ENCODE results near the gene ZFR.
"Not testable (repeated sequence)": the region's sequence is repeated elsewhere in the genome, so short reads cannot be mapped to it uniquely, and the experiment has no call there.

The ZFR gene

GRCh38 chr5:32357658-32358057, 86.9 kb downstream of the ZFR start:
- DNase-seq (ENCODE audit: low spot score) = no peak

DNA sequence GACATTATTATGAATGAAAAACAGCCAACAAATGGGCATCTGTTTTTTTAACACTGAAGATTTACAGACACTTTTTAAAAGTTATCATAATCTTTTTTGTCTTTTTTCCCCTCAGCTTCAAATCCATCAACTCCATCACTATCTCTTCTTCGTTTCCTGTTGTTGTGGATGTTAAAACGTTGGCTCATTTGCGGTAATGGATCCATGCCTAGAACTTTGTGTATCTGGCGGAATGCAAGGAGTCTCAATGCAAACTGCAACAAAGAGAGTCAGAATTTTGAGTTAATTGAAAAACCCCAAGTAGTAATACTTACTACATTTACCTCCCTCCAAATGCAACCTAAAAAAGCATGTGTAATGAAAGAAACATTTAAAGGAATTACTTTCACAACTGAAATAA, 88.9 kb downstream of the ZFR start:
- DNase-seq (ENCODE audit: low spot score) = no peak

GRCh38 chr5:32353420-32353819, 91.1 kb downstream of the ZFR start:
- no peak for DNase-seq (ENCODE audit: low spot score)

DNA sequence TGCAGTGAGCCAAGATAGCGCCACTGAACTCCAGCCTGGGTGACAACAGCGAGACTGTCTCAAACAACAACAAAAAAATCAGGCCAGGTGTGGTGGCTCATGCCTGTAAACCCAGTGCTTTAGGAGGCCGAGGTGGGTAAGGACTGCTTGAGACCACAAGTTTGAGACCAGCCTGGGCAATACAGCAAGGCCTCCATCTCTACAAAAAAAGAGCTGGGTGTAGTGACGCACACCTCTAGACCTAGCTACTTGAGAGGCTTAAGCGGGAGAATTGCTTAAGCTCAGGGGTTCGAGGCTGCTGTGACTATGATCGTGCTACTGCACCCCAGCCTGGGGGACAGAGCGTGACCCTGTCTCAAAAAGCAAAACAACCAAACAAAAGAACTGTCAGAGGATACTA, 91.9 kb downstream of the ZFR start:
- DNase-seq (ENCODE audit: low spot score) = no peak

DNA sequence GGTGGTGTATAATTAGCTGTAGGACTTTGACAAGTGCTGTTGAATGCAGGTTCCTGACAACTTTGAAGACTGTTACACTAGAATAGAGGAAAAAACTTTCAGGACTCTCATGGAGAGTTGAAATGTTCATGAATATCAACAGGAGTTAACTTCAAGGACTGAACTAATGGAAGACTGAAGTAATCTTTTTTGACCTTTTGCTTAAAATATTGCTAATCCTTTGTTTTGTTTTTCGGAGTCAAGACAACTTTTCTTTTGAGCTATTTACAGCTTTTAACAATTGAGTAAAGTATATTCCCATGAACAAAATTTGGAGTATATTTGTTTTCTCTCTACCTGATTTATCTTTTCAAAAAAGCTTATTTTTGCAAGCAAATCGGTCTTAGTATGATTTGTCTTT, 97.7 kb downstream of the ZFR start:
- no peak for DNase-seq (ENCODE audit: low spot score)

DNA sequence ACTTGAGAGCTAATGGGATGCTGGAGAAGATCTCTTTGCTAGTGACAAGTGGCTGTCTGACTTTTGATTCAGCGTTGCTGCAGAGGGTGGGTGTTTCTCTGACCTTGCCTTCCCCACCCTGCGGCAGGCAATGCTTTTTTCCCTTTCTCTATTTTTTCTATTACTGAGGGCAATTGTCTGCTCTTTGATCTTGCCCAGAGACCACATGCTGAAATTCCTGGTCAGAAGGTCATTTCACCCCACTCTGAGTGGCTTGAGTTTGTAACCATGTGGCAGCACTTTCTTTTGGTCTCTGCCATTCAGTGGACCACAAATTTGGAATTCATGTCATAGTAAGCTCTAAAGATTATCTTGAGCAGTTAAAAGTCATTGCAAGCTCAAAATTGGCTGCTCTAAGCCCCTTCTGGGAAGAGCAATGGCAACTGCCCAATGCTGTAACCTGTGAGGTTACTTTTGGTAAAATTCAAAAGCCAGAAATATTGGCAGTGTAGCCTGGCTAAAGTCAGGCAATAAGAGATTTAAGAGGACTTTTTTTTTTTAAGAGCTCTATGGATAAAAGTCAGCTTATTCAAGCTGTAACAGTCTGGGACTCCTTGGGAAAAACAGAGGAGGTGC, 101.4 kb downstream of the ZFR start:
- DNase-seq (ENCODE audit: low spot score) = no peak

GRCh38 chr5:32342656-32343055, 101.9 kb downstream of the ZFR start:
- DNase-seq (ENCODE audit: low spot score) = no peak

GRCh38 chr5:32339878-32340277, 104.7 kb downstream of the ZFR start:
- no peak for DNase-seq (ENCODE audit: low spot score)

GRCh38 chr5:32339198-32339597, 105.3 kb downstream of the ZFR start:
- DNase-seq (ENCODE audit: low spot score) = no peak

GRCh38 chr5:32332966-32333365, 111.6 kb downstream of the ZFR start:
- DNase-seq (ENCODE audit: low spot score) = no peak

GRCh38 chr5:32332361-32332760, 112.2 kb downstream of the ZFR start:
- DNase-seq (ENCODE audit: low spot score) = no peak

DNA sequence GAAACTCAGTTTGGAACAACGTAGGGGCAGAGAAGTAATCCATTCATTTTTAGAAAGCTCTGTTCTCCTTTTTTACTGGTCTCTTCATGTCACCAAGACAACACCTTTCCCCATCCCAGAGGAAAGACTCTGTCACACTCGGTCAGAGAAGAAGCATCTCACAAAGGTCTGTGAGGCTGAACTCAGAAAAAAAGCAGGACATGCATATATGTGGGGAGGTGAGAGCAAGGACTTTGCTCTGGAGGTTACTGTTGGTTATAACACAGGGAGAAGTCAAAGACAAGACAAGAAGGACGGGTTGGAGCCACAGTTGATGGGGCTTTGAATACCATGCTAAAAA, 112.6 kb downstream of the ZFR start:
- DNase-seq (ENCODE audit: low spot score) = no peak

DNA sequence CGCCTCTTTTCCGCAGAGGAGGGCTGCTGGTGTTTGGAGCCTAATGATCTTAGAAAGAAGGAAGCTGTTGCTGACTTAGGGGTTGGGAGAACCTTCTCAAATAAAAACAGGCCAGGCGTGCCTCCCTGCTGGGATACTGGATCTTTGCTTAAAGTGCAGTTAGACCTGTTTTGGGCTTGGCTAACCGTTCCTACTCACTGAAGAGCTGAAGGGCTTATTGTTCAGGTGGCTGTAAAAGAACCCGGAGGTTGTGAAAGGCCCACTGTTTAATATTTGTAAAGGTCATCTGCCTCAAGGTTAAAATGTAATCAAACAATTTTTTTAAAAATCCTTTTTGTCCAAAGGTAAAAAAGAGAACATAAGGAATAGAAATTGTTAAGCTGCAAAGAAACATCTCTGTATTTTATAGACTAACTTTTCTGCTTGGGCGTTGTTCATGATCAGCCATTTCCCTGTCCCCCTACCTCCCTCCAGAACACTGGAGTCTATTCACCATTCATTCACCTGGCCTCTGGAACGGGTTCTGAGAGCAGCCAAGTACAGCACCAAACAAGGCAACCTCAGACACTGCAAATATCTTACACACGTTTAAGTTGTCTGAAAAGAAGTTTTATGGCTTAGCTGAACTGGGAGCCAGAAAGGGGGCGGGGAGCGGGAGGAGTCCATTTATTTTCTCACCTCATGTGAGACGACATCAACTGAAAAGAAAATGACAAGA, 113.2 kb downstream of the ZFR start:
- DNase-seq (ENCODE audit: low spot score) = no peak

DNA sequence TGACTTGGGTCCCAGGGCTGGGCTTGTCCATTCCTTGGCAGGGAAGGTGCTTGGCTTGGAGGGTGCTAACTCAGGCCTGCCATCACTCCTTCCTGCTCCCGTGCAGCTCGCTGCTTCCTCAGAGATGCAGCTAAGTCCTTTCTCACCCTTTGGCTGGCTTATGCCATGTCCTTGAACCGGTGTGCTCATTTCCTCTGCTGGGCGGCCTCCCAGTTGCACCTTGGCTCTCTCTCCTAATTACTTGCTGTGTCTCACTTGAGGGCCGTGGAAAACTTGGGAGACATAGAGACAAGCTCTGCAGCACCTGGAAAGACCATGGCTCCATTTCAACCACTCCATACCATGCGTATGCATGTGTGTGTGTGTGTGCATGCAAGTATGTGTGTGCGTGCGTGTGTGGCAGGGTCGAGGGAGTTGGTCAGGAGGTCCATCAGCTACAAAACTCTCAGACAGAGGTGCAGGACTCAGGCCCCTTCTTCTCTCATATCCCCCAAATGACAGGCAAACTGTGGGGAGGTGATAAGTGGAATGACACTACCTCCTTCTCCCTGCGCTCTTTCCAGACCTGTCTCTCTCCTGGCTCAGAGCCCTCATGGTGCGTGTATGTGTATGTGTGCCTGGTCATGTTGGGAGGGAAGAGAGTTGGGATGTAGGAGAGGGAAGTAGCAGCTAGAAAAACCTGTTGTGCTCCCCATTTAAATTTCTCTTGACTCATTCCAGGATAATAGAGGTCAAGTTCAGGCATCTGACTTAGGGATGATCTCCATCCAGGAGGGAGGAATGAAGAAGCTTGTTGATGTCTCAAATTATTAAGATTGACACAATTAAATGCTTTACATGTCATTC, 114.2 kb downstream of the ZFR start:
- no peak for DNase-seq (ENCODE audit: low spot score)

- DNase-seq (ENCODE audit: low spot score) = peak; percentile 58
Measured at GRCh38 chr5:32329395-32329834, 115.1 kb downstream of the ZFR start.

- DNase-seq (ENCODE audit: low spot score) = no peak
Measured at GRCh38 chr5:32326216-32326772, 118.2 kb downstream of the ZFR start.

DNA sequence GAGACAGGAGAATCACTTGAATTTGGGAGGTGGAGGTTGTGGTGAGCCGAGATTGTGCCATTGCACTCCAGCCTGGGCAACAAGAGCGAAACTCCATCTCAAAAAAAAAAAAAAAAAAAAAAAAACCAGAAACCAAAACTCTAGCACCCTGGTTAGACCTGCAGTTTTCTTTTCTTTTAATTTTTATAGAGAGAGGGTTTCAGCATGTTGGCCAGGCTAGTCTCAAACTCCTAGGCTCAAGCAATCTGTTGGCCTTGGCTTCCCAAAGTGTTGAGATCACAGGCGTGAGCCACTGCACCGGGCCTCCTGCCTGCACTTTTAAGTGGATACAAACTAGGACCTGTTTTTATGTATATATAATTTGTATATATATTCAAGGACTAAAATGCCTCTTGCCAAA, 118.9 kb downstream of the ZFR start:
- DNase-seq (ENCODE audit: low spot score) = no peak

- no peak for DNase-seq (ENCODE audit: low spot score)
Measured at GRCh38 chr5:32325062-32325461, 119.5 kb downstream of the ZFR start.

GRCh38 chr5:32323741-32324140, 120.8 kb downstream of the ZFR start:
- no peak for DNase-seq (ENCODE audit: low spot score)

- DNase-seq (ENCODE audit: low spot score) = no peak
Measured at GRCh38 chr5:32322882-32323281, 121.7 kb downstream of the ZFR start.

- DNase-seq (ENCODE audit: low spot score) = not testable (repeated sequence)
Measured at GRCh38 chr5:32321787-32322186, 122.8 kb downstream of the ZFR start.

DNA sequence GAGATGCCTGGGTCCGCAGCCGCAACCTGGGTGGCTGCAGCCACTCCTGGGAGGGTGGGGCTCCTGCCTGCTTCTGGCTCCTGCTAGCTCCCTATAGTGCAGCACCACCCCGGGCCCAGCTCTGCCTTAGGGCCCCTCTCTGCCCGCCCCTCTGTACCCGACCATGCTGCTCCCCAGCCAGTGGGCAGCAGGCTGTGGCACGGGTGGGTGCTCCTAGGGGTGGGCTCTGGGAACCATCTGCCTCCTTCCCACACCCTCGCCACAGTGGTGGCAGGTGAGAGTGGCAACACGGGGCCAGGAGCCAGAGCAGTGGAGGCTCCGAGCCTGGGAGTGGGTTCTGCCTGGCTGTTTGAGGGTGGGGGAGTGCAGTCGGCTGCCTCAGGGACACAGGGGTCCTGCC, 124.0 kb downstream of the ZFR start:
- DNase-seq (ENCODE audit: low spot score) = no peak
